Mucosa of stomach (tissue), 1 donor: ENCODE data around the gene RPL10.

ENCODE experiments used
- H3K27me3 ChIP-seq: one replicate; pipeline ENCODE4 v1.7.0; 2013; ENCODE audit warnings: mild to moderate bottlenecking, low read length; ENCODE audit not compliant: control insufficient read depth, insufficient read depth
- H3K36me3 ChIP-seq: one replicate; pipeline ENCODE4 v1.7.0; 2013; ENCODE audit warnings: low read length; ENCODE audit not compliant: control insufficient read depth, insufficient read depth
- H3K4me1 ChIP-seq: one replicate; pipeline ENCODE4 v1.7.0; 2013; ENCODE audit warnings: mild to moderate bottlenecking, low read length; ENCODE audit not compliant: control insufficient read depth, insufficient read depth
- H3K4me3 ChIP-seq: one replicate; pipeline ENCODE4 v1.7.0; 2013; ENCODE audit warnings: low read length
- H3K9ac ChIP-seq: one replicate; pipeline ENCODE4 v1.7.0; 2013; ENCODE audit warnings: mild to moderate bottlenecking, low read length, moderate library complexity
- H3K9me3 ChIP-seq: one replicate; pipeline ENCODE4 v1.7.0; 2013; ENCODE audit warnings: mild to moderate bottlenecking, low read length, moderate library complexity; ENCODE audit not compliant: control insufficient read depth
- donor health status: Pancreatic carcinoma.

RPL10 gene

GRCh38 chrX:154365997-154366665, 32.0 kb upstream of the RPL10 start:
- H3K36me3 ChIP-seq: no peaks in the 10 kb centered on the region
- no peak overlapping the region for H3K4me3 ChIP-seq
- no peak overlapping the region for H3K9ac ChIP-seq

GRCh38 chrX:154366666-154367055, 31.5 kb upstream of the RPL10 start:
- no peaks in the 10 kb centered on the region for H3K4me1 ChIP-seq

More at GRCh38 chrX:154365997-154366665, 32.0 kb upstream of the RPL10 start:
- Histone ChIP-seq H3K4me1 (no peaks in the 10 kb centered on the region), H3K9me3 (no peaks in the 10 kb centered on the region), H3K27me3 (peaks cover 5% of the 10 kb centered on the region)

GRCh38 chrX:154367474-154368308, 30.5 kb upstream of the RPL10 start:
- H3K9me3 ChIP-seq: no peaks in the 10 kb centered on the region
- peaks cover 5% of the 10 kb centered on the region for H3K27me3 ChIP-seq
- H3K36me3 ChIP-seq: no peaks in the 10 kb centered on the region
- no peak overlapping the region for H3K9ac ChIP-seq
- no peak overlapping the region for H3K4me3 ChIP-seq
- H3K4me1 ChIP-seq: no peaks in the 10 kb centered on the region

More at GRCh38 chrX:154366666-154367055, 31.5 kb upstream of the RPL10 start:
- no peaks in the 10 kb centered on the region for H3K36me3 ChIP-seq
- no peak overlapping the region for H3K4me3 ChIP-seq
- peaks cover 5% of the 10 kb centered on the region for H3K27me3 ChIP-seq
- H3K9me3 ChIP-seq: no peaks in the 10 kb centered on the region
- H3K9ac ChIP-seq: no peak overlapping the region

- Histone ChIP-seq H3K27me3 (peaks cover 5% of the 10 kb centered on the region), H3K4me3 (no peak overlapping the region), H3K36me3 (no peaks in the 10 kb centered on the region), H3K9me3 (no peaks in the 10 kb centered on the region), H3K4me1 (peaks cover 7% of the 10 kb centered on the region), H3K9ac (peak overlapping the region; percentile 48)
These were observed 29.3 kb upstream of the RPL10 start for GRCh38 chrX:154368630-154369448.

GRCh38 chrX:154369449-154370299, 28.5 kb upstream of the RPL10 start:
- Histone ChIP-seq H3K9me3 (no peaks in the 10 kb centered on the region), H3K36me3 (no peaks in the 10 kb centered on the region), H3K4me1 (peaks cover 12% of the 10 kb centered on the region), H3K9ac (peak overlapping the region; percentile 48), H3K27me3 (peaks cover 5% of the 10 kb centered on the region), H3K4me3 (peak overlapping the region; percentile 25)

GRCh38 chrX:154370300-154371016, 27.7 kb upstream of the RPL10 start:
- Histone ChIP-seq H3K36me3 (no peaks in the 10 kb centered on the region), H3K4me1 (peaks cover 18% of the 10 kb centered on the region)

GRCh38 chrX:154371017-154371788, 27.0 kb upstream of the RPL10 start:
- peaks cover 18% of the 10 kb centered on the region for H3K4me1 ChIP-seq
- H3K9ac ChIP-seq: peak overlapping the region; percentile 47
- H3K4me3 ChIP-seq: no peak overlapping the region
- no peaks in the 10 kb centered on the region for H3K9me3 ChIP-seq
- no peaks in the 10 kb centered on the region for H3K36me3 ChIP-seq
- peaks cover 5% of the 10 kb centered on the region for H3K27me3 ChIP-seq

More at GRCh38 chrX:154370300-154371016, 27.7 kb upstream of the RPL10 start:
- Histone ChIP-seq H3K9ac (peak overlapping the region; percentile 47), H3K9me3 (no peaks in the 10 kb centered on the region), H3K27me3 (peaks cover 5% of the 10 kb centered on the region), H3K4me3 (peak overlapping the region; percentile 25)

GRCh38 chrX:154371789-154372300, 26.3 kb upstream of the RPL10 start:
- H3K9me3 ChIP-seq: no peaks in the 10 kb centered on the region
- H3K9ac ChIP-seq: no peak overlapping the region
- H3K4me3 ChIP-seq: no peak overlapping the region
- peaks cover 18% of the 10 kb centered on the region for H3K4me1 ChIP-seq
- H3K36me3 ChIP-seq: no peaks in the 10 kb centered on the region
- peaks cover 5% of the 10 kb centered on the region for H3K27me3 ChIP-seq

GRCh38 chrX:154372612-154373022, 25.6 kb upstream of the RPL10 start:
- no peaks in the 10 kb centered on the region for H3K36me3 ChIP-seq
- peaks cover 5% of the 10 kb centered on the region for H3K27me3 ChIP-seq
- no peak overlapping the region for H3K4me3 ChIP-seq
- H3K4me1 ChIP-seq: peaks cover 18% of the 10 kb centered on the region
- H3K9me3 ChIP-seq: no peaks in the 10 kb centered on the region
- no peak overlapping the region for H3K9ac ChIP-seq
